K562 treated with DMSO at 1 percent for 12 hours (cell line): Measurements from ENCODE around the gene NUDT1. TPM values are rescaled to one million over a fixed set of nuclear protein-coding genes. Genes with fewer than 3 reads are reported as not detected.

ENCODE experiments used
- total RNA-seq: library from RNA; unstranded; fragments of 300-600 nt; gene quantifications from 2 replicates; pipeline ENCODE4 v1.2.3, GENCODE V29; 2022; ENCODE audit not compliant: insufficient read depth

The NUDT1 gene
- total RNA-seq, result 55.5 and 66.8 TPM in 2 replicates

GRCh38 chr7:2241580-2242540 lies at the start of gene NUDT1, which contains the start of gene MRM2:
Gene NUDT1 (plus strand): TSS chr7:2242226. CDS start chr7:2244575, 2,349 bp downstream.
Gene MRM2 (minus strand): TSS chr7:2242205. CDS start chr7:2242169, 36 bp downstream.

GRCh38 chr7:2232766-2233520 lies 9.1 kb upstream of the NUDT1 start, which contains the start of gene MAD1L1:
Gene MAD1L1 (minus strand): TSS chr7:2232945. CDS start chr7:2230133, 2,812 bp downstream.

Other genes with a start within 250 kb of the NUDT1 start
- gene MAD1L1, start 9.3 kb upstream of the NUDT1 start, total RNA-seq, result 68.9 and 138 TPM in 2 replicates
- gene MRM2, start within 50 bp of the NUDT1 start, total RNA-seq, result 27.9 and 35.4 TPM in 2 replicates
- 12.2 and 22.1 TPM in 2 replicates for gene SNX8, start 72.2 kb downstream of the NUDT1 start, total RNA-seq
- 138 and 181 TPM in 2 replicates for gene EIF3B, start 112.6 kb downstream of the NUDT1 start, total RNA-seq
- gene CHST12, start 161.4 kb downstream of the NUDT1 start, total RNA-seq, result 37.8 and 46.1 TPM in 2 replicates
- not detected in 2 replicates for gene GRIFIN, start 234.2 kb downstream of the NUDT1 start, total RNA-seq